ENCODE results near the gene ZRANB3. TPM values are rescaled to one million over a fixed set of nuclear protein-coding genes. Genes with fewer than 3 reads are reported as not detected.

Gene ZRANB3
- total RNA-seq, 3 donors from 2014 or later = 4.9 to 7.3 (median 5.0) TPM

DNA sequence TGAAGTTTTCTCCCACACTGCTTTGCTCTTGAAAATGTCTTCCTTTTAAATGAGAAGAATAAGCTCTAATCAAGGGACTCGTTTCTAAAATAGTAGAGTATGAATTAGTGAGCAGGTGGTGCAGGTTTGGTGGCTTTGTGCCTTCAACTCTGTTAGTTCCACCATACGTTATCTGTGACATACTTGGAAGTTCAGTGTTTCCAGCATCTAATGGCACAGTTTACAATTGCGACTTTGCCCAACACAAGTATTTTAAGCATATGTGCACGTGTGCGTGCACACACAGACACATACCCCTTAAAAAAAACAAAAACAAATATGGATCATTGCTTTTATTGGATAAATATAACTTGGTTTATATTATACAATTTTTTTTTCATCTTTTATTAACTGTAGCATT, 367.1 kb downstream of the ZRANB3 start:
- TF ChIP-seq CTCF (IDR thresholded peaks at IDR 0.05) = no peak
- H3K4me3 ChIP-seq = no peak overlapping the region
- no peaks in the 10 kb centered on the region for H3K9me3 ChIP-seq
- H3K36me3 ChIP-seq (ENCODE audit: low read depth) = peaks cover 4% of the 10 kb centered on the region
- DNase-seq (no peak), ATAC-seq (no peak)
- H3K4me1 ChIP-seq (ENCODE audit: low read depth) = no peaks in the 10 kb centered on the region
- intact Hi-C loops (cut with DNase I, micrococcal nuclease) = no loop called here

GRCh38 chr2:135163306-135163705, 367.7 kb downstream of the ZRANB3 start:
- DNase-seq (no peak), ATAC-seq (no peak)
- intact Hi-C loops (cut with DNase I, micrococcal nuclease) = no loop called here
- no peaks in the 10 kb centered on the region for H3K4me1 ChIP-seq (ENCODE audit: low read depth)
- no peak overlapping the region for H3K4me3 ChIP-seq
- H3K9me3 ChIP-seq = no peaks in the 10 kb centered on the region
- TF ChIP-seq CTCF (IDR thresholded peaks at IDR 0.05) = no peak
- no peaks in the 10 kb centered on the region for H3K36me3 ChIP-seq (ENCODE audit: low read depth)

GRCh38 chr2:135162786-135163185, 368.2 kb downstream of the ZRANB3 start:
- H3K9me3 ChIP-seq = no peaks in the 10 kb centered on the region
- DNase-seq = no peak
- no peak overlapping the region for H3K4me3 ChIP-seq
- no peaks in the 10 kb centered on the region for H3K36me3 ChIP-seq (ENCODE audit: low read depth)
- ATAC-seq = no peak
- intact Hi-C loops (cut with DNase I, micrococcal nuclease) = no loop called here
- no peak for TF ChIP-seq CTCF (IDR thresholded peaks at IDR 0.05)
- no peaks in the 10 kb centered on the region for H3K4me1 ChIP-seq (ENCODE audit: low read depth)

DNA sequence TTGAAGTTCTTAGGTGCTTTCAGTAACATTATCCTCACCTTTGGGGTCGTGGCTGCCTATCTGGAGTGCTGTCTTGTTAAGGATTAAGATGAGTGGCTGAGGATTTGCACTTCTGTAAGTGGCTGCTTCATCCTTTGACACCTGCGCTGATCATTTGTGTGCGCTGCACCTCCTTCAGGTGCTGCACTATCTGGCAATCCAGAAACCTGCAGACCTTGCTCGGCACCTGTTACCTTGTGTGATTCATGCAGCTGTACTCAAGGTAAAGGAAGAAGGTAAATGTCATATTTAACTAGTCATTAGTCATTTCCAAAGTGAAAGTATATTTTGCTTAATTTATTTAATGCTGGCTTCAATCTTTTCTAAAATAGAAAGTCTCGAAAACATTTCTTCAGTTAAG, 368.6 kb downstream of the ZRANB3 start:
- ATAC-seq = no peak

DNA sequence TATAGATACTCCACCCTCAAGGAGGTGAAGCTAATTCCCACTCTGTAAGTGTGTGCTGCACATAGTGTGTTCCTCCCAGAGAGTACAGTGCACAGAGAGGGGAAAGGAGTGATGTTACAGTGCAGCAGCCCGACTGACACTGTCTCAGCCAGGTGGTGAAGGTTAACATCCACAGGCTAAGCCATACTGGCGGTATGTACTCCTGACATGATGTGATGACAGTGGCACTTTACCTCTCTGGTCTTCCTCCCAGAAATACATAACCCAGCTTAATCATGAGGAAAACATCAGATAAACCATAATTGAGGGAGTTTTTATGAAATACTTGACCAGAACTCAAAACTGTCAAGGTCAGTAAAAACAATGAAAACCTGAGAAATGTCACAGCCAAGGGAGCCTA, 371.8 kb downstream of the ZRANB3 start:
- H3K4me3 ChIP-seq = no peak overlapping the region
- intact Hi-C loops (cut with DNase I, micrococcal nuclease) = no loop called here
- ATAC-seq = no peak
- no peaks in the 10 kb centered on the region for H3K36me3 ChIP-seq (ENCODE audit: low read depth)
- no peaks in the 10 kb centered on the region for H3K4me1 ChIP-seq (ENCODE audit: low read depth)
- no peak for DNase-seq
- no peaks in the 10 kb centered on the region for H3K9me3 ChIP-seq
- no peak for TF ChIP-seq CTCF (IDR thresholded peaks at IDR 0.05)

More for the DNA sequence above, 368.6 kb downstream of the ZRANB3 start:
- no peak for TF ChIP-seq CTCF (IDR thresholded peaks at IDR 0.05)
- intact Hi-C loops (cut with DNase I, micrococcal nuclease) = no loop called here
- no peak overlapping the region for H3K4me3 ChIP-seq
- no peaks in the 10 kb centered on the region for H3K4me1 ChIP-seq (ENCODE audit: low read depth)
- no peak for DNase-seq
- H3K9me3 ChIP-seq = no peaks in the 10 kb centered on the region
- H3K36me3 ChIP-seq (ENCODE audit: low read depth) = no peaks in the 10 kb centered on the region

- Histone ChIP-seq H3K9me3 (no peaks in the 10 kb centered on the region), H3K36me3 (ENCODE audit: low read depth) (no peaks in the 10 kb centered on the region), H3K4me3 (no peak overlapping the region), H3K4me1 (ENCODE audit: low read depth) (no peaks in the 10 kb centered on the region)
- no peak for DNase-seq
- TF ChIP-seq CTCF (IDR thresholded peaks at IDR 0.05) = no peak
- ATAC-seq = no peak
- intact Hi-C loops (cut with DNase I, micrococcal nuclease) = no loop called here
Measured at GRCh38 chr2:135157856-135158255, 373.2 kb downstream of the ZRANB3 start.

Data from mucosa of descending colon (tissue), 3 donors.